ENCODE data around the gene ANKS1A.
"Not testable (repeated sequence)": the region's sequence is repeated elsewhere in the genome, so short reads cannot be mapped to it uniquely, and the experiment has no call there.

ANKS1A gene

GRCh38 chr6:34999962-35000361 lies 110.9 kb downstream of the ANKS1A start:
- DNase-seq, result not testable (repeated sequence)

- DNase-seq, result not testable (repeated sequence)
Measured at GRCh38 chr6:35001349-35001748, 112.3 kb downstream of the ANKS1A start.

DNA sequence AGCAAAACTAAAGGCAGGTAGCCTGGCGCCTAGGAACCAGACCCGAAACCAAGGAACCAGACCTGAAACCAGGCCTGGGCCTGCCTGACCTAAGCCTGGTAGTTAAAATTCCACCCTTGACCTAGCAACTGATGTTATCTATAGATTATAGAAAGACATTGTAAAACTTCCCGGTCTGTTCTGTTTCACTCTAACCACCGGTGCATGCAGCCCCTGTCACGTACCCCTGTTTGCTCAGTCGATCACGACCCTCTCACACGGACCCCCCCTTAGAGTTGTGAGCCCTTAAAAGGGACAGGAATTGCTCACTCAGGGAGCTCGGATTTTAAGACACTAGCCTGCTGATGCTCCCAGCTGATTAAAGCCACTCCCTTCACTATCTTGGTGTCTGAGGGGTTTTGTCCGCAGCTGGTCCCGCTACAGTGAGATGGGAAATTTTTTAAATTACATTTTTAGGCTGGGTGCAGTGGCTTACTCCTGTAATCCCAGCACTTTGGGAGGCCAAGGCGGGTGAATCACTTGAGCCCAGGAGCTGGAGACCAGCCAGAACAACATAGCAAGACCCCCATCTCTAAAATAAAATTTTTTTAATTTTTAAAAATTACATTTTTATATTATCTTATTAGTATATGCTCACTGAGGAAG lies 115.0 kb downstream of the ANKS1A start:
- DNase-seq, result not testable (repeated sequence)

- DNase-seq, result no peak
Measured at GRCh38 chr6:35007016-35007415, 118.0 kb downstream of the ANKS1A start.

DNA sequence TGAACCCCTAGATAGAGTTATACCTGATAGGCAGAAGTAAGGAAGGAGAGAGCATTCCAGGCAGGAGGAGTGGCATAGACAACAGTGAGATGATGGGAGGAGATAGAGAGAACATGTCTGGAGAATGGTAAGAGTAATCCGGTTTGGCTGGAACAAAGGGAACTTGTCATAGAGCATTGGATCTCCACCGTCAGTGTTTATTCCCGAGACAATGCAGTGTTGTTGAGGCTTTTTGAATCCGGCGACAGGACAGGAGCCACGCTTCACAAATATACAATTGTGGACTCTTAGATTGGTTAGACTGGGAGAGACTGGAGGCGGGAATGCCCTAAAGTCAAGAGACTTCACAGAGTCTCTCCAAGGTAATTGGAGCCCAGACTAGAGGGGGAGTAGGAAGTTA lies 119.8 kb downstream of the ANKS1A start:
- DNase-seq, result no peak

DNA sequence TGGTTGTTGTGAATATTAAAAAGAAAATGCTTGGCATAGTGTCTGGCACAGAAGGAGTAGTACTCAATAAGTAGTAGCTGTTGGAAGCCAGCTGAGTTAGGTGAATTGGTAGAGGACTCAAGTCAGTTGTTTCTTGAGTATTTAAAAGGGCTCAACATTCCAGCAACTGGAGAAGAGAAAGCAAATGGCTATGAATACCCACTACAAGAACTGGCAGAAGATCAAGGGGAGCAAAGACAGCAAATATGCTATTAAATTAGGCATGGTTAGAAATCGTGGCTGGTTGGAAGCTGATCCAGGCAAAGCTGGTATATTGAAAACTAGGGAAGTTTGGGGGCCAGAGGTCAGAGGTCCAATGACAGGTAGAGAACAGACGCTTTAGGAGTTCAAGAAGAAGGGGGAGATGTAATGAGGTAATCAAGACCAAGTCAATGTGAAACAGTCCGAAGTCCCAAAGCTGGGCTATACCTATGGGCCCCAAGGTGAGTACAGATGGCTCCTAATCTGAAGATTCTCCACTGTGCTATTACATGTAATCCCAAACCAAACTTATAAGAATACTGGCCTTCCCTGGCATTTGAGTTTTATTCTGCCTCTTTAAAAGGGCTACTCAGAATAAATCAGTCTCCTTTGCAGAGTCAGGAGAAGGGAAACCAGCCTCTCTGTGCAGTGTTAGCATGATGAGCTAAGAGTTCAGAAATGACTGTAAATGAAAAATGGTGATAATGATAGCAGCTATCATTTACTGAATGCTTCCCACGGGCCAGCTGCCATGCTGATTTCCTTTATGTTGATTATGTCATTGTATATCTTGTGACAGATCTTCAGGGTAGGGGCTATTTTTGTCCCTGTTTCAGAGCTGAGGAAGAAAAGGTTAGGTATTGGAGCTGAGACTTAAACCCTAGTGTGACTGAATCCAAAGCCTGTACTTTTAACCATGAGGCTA lies 122.3 kb downstream of the ANKS1A start:
- DNase-seq, result peak in 1 of 2 donors; percentile 32

GRCh38 chr6:35013701-35014100 lies 124.6 kb downstream of the ANKS1A start:
- DNase-seq, result no peak

- no peak for DNase-seq
Measured at GRCh38 chr6:35014341-35014740, 125.3 kb downstream of the ANKS1A start.

DNA sequence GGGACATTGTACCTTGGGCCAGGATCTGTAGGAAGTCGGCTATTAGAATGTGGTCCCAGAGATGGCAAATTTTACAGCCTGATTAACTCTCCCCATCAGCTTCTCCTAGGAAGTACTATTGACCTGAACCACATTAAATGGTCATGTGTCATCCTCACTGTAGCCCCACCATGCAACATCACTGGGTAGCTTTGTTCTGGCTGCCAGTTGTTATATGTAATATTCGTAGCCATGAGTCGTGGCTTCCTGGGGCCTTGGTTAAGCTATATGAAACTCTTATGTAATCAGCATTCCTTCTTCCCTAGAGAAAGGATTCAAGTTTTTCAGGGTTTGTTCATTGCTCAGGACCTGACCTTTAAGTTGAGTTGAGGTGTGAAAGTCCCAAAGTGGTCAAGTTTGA lies 125.7 kb downstream of the ANKS1A start:
- no peak for DNase-seq

DNA sequence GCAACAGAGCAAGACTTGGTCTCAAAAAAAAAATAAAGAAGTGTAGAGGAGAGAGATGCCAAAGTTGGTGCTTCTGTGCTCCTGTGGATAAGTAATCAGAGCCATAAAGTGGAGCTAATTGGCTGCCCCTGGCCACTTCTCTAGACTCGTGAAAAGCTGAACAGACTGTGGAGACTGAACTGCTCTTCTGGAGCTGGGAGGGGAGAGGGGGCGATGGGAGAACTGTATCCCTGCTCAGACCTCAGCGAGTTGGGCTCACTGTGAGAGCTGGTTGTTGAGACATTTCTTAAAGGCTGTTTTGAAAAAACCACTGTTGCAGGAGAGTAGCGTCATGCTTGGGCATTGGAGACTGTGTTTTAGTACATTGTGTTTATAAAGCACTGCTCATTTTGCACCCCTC lies 126.4 kb downstream of the ANKS1A start:
- DNase-seq, result no peak

DNA sequence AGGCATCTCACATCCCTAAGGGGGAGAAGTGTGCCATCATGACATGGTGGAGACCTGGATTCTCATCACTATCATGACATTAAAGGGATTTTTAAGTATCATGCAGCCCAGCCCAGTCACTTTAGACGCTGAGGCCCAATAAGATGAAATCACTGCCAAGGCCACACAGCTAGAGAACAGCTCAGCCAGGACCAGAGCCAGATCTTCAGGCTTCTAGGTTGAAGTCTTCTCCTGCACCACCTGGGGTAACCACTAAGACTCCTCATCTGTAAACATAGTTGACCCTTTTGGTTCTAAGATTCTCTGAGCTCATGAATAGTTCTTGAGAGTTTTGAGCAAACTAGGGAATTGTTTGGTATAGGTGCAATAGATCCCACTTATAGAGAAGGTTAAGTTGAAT lies 126.9 kb downstream of the ANKS1A start:
- DNase-seq, result no peak

GRCh38 chr6:35016502-35017321 lies 127.7 kb downstream of the ANKS1A start:
- DNase-seq, result no peak

DNA sequence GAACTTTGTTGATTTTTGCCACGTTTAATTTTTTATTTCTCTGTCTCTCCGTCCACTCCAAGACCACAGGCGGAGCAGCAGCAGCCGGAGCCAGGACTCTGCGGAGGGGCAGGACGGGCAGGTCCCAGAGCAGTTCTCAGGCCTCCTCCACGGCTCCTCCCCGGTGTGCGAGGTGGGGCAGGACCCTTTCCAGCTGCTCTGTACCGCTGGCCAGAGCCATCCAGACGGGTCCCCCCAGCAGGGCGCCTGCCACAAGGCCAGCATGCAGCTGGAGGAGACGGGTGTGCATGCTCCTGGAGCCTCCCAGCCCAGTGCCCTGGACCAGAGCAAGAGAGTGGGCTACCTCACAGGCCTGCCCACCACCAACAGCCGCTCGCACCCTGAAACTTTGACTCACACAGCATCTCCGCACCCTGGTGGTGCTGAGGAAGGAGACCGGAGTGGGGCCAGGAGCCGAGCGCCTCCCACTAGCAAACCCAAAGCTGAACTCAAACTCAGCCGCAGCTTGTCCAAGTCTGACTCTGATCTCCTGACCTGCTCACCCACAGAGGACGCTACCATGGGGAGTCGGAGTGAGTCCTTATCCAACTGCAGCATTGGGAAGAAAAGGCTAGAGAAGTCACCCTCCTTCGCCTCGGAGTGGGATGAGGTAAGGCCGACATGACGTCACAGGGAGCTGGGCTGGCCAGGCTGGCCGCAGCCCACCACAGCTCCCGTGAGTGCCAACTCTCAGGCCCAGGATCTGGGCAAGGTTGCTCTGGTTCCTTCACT lies 128.5 kb downstream of the ANKS1A start:
- no peak for DNase-seq

GRCh38 chr6:35018182-35018519 lies 129.1 kb downstream of the ANKS1A start:
- DNase-seq, result no peak

GRCh38 chr6:35018746-35019145 lies 129.7 kb downstream of the ANKS1A start:
- DNase-seq, result no peak

DNA sequence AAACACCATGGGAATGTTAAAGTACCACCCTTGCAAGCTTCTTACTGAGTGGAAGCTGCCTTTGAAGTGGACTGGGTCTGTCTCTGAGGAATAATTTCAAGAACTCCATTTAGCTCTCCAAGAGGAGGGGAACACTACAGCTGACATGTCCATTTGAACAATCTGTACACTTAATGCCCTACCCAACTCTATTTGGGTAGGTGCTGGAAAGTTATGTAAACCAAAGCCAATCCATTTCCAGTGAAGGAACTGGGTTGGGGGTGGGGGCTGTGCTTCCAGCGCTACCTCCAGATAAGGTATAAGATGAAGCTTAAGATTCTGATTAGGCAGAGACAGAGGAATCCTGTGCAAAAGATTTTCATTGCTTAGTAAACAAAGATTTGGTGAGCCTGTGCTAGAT lies 130.1 kb downstream of the ANKS1A start:
- no peak for DNase-seq

GRCh38 chr6:35019831-35020230 lies 130.8 kb downstream of the ANKS1A start:
- DNase-seq, result no peak

- DNase-seq, result no peak
Measured at GRCh38 chr6:35021004-35021403, 131.9 kb downstream of the ANKS1A start.

DNA sequence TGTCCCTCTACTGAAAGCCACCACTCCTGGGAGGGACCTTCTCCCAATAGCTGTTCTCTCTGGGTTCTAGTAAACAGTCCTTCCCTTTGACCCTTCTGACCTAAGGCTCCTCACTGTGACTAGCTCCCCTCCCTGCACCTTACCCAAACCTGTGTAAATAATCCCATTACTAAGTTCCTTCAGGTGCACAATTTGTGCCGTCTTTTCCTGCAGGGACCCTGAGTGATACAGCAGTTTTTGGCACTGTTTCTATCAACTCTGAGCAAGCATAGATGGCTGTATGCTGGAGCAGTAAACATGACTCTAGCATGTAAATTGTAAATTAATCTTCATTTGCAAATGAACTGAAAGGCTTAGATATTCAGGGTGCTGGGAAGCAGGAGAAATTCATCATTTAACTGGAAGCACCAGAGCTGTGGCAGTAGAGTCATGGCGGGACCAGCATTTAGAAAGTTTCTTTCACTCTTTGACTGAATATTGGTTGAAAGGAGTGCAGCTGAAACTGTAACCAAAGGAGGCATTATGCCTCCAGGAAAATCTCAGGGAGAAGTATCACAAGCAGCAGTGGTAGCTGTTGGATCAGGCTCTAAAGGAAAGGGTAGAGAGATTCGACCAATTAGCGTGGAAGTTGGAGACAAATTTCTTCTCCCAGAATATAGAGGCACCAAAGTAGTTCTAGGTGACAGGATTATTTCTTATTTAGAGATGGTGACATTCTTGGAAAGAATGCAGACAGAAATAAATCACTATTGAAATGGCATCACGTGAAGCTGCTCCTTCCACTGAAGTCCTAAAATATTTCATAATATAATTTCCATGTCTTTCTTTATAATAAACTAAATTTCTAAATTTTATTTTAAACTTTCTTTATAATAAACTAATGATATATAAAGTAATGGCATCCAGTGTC lies 134.3 kb downstream of the ANKS1A start:
- no peak for DNase-seq

DNA sequence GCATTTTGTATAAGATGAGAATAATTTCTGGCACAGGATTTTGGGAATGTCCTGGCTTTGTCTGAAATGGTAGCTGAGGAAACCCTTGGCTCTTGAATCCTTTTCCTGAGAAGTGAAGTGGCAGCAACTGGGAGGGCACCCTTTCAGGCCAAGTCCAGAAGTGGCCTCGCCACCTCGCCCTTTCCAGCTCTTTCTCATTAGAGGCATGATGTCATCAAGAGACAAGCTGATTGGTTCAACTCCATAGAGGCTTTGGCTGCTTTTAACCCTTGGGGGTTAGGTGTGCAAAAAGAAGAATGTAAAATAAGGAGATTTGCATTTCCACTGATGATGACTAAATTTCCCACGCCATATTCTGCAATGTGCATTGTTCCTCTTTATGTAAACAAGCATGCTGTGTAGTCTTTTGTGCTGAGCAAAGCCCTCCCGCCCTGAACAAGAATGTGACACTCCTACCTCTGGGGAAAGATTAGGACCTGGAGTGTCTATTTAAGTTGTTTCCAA lies 135.5 kb downstream of the ANKS1A start:
- peak; percentile 72 to 75 for DNase-seq
